GM21717 (cell line): ENCODE data around the gene CUL7.
"Not testable (repeated sequence)": the region's sequence is repeated elsewhere in the genome, so short reads cannot be mapped to it uniquely, and the experiment has no call there.

ENCODE experiments used
- ATAC-seq: cut with Tn5 transposase; IDR thresholded peaks from one replicate; pipeline ENCODE4 v1.9.1; 2021; ENCODE audit warnings: mild to moderate bottlenecking, moderate library complexity; ENCODE audit not compliant: unreplicated experiment

The CUL7 gene

GRCh38 chr6:43053545-43054205 is at the start of gene CUL7:
Gene CUL7, minus strand, starts transcription at chr6:43053851. Its CDS starts 1,063 bp downstream, at chr6:43052788.
- ATAC-seq: peak; percentile 43

GRCh38 chr6:43101497-43101896 is 47.8 kb upstream of the CUL7 start:
- no peak for ATAC-seq

DNA sequence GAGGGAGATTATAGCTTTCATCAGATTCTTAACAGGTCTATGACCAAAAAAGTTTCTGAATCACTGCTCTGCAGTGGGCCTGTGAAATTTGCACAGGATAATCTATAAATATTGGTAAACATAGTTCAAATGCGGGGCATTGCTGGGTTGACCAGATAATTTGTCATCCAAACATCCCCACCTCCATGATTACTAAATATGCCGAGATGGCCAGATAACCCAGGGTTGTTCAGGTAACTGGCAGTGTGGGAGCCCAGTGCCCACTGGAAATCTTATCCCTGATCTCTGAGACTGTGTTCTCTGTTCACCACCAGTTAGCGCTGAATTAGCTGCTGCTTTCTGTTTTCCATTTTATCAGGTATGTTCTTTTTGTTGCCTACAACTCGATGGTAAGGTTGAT is 43.9 kb upstream of the CUL7 start:
- no peak for ATAC-seq

DNA sequence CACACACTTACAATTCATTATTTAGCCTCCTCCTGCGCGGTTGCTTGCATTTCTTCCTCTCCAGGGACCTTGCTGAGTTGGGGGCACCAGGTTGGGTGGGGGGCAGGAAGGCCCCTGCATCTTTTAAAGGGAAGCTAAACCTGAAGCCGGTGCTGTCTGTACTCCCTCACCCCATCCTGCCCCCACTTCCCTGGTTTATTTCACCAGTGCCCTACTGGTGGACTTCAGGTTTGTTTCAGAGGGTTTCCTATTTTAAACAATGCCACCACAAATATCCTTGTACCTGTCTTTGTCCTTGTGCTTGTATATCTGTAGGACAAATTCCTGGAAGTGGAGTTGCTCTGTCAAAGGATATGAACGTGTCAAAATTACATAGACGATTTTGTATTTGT is 43.4 kb upstream of the CUL7 start:
- no peak for ATAC-seq

DNA sequence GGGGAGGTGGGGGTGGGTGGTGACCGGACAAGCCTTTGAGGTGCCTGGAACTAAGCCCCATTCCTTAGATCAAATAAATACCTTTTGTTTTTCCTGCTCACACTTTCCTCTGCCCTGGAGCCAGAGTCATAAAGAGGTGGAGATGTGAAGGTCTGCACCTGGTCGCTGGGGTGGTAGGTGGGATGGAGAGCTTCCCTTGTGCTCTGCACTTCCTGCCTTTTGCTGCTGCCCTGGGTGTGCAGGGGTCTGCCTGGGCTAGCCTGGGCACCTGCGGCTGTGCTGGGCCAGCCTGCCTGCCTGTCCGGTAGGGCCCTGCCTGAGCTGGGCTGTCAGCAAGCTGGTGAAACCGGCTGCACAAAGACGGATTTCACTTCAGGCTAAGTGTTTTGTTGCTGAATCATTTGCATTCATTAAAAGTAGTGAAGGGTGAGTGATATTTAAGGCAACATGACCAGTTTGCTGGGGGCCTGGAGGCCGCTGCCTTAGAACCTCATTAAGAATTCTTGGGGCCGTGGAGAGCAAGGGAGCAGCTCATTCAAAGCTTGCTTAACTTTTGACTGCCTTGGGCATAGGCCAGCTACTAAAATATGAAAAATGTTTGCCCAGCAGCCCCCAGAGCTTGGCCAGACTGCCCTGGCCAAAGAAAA is 42.9 kb upstream of the CUL7 start:
- no peak for ATAC-seq

GRCh38 chr6:43095939-43096338 is 42.3 kb upstream of the CUL7 start:
- ATAC-seq: no peak

DNA sequence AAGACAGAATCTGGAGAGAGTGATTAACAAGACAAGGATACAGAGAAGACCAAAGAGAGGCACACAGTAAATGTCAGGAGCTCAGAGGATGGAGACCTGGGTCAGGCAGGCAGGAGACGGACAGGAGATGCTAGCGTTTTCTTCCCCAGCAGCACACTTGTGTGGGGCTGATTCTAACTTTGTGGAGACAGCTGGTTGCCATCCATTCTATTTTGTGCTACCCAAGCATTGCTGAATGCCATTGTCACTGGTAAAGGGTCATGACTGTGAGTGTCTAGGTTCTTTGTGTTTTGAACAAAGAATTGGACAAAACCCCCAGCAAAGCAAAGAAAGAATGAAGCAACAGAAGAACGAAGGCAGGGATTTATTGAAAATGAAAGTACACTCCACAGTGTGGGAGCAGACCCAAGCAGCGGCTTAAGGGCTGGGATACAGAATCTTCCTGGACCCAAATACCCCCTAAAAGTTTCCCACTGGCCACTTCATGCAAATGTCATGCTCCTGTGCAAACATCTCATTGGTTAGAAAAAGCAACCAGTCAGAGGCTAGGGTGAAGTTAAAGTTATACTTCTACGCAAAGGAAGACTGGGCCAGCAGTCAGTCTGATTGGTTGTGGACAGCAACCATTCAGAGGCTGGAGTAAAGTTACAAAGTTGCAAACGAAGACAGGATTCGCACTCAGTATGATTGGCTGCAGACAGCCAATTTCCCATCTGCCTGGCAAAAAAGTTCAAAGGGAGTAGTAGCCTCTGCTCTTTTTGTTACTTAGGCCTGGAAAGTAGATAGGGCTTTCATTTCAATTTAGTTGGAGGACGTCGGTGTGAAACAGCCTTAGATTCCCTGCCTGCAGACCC is 40.0 kb upstream of the CUL7 start:
- ATAC-seq: no peak

- no peak for ATAC-seq
Observed at GRCh38 chr6:43092635-43093034, 39.0 kb upstream of the CUL7 start.

- no peak for ATAC-seq
Observed at GRCh38 chr6:43091436-43091991, 37.9 kb upstream of the CUL7 start.

- no peak for ATAC-seq
Observed at GRCh38 chr6:43091020-43091419, 37.4 kb upstream of the CUL7 start.

DNA sequence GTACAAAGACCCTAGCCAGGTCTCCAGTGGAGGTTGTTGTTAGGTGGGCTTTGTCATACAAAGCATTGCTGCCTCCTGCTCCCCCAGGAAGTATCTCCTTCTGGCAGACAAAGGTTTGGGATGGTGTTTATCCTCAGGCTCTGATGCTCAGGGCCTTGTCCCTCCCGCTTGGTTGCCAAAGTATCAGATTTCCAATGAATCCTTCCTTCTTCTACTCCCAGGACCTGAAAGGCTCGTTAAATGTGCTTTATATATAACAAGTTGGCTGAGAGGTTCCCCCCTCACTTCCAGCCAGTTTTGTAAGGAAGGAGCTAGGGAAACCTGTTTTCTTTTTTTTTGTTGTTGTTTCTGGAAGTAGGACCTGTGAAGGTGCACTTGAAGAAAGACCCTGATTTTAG is 36.9 kb upstream of the CUL7 start:
- no peak for ATAC-seq

DNA sequence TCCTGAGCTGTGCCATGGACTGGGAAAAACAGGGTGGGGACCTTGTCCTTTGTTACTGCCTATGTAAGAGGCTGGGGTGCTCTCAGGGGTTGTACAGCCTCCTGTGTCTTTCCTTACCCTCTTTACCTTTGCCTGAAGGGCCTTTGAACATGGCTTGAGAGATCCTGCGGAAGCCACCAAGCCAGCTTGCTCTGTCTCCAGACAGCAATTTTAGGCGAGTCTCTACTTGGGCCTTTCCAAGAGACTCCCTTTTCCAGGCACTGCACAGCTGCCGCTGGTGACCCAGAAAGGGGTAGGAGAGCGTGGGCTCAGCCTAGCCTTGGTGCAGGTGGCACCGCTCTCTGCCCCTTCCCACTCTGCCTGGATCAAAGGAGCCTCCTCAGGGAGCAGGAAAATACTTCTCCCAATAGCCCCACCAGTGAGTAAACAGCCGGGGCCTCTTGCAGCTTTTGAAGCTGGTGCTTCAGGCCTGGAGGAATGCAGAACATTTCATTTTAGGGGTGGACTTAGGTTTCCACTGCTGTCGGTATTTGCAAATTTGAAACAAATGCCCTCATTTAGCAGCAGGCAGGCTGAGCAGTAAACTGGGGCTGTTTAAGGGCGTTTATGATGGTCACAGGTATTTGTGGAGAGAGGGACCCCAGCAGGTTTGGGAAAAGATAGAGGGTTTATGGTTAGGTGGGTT is 36.4 kb upstream of the CUL7 start:
- ATAC-seq: no peak

DNA sequence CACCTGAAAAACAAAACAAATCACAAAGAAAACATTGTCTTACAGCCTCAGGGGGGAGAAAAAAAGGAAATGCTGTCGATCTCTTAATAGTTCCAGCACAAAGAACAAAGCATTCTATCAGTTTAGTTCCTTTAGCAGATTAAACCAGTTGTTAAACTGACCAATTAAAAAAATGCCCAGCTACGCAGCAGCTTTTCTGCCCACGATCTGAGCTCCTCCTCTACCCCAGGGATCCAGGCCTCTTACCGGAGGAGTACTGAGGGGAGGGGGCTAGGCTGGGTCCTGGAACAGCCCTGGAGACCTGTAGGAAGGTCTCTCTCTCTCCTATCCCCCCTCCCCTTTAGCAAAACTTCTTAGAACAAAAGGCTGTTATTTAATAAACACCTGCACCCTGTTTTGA is 35.8 kb upstream of the CUL7 start:
- ATAC-seq: no peak

DNA sequence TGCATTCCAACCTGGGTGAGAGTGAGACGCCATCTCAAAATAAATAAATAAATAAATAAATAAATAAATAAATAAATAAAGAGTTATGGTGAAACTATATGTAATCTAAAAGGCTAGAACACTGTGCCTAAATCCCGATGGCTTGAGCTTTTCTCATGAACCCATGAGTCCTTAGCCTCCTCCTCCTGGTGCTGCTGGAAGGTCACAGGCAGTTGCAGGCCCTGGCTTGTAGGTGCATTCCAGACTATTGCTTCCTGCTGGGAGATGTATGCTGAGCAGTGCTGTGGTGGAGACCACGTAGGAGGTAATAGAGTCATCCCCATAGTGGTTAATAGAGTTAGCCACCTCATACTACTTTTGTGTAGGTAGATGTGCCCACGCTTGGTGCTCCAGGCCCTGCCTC is 35.0 kb upstream of the CUL7 start:
- ATAC-seq: no peak

DNA sequence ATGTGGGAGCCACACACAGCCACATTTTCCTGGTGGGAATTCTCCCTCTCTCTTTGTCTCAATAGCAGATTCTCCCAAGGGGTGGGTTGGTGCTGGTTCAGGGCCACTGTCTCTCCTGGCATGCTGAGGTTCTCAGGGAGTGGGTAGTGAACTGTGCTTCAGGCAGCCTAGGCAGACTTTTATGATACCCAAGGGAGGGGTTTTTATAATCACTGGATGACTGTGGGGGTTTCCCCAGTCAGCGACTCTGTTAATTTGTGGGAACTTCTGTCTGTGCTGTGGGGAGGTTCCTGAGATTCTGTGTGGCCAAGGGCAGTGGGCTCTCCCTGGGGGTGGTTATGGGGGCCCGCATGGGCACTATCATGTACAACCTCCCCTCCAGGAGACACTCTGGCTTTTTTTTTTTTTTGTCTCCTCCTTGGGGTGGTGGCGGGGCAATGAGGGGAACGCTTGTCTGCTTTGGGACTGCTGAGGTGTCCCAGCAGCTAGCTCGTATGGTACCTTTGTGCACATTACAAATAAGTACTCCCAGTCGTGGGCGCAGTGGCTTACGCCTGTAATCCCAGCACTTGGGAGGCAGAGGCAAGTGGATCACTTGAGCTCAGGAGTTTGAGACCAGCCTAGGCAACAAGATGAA is 32.5 kb upstream of the CUL7 start:
- no peak for ATAC-seq

DNA sequence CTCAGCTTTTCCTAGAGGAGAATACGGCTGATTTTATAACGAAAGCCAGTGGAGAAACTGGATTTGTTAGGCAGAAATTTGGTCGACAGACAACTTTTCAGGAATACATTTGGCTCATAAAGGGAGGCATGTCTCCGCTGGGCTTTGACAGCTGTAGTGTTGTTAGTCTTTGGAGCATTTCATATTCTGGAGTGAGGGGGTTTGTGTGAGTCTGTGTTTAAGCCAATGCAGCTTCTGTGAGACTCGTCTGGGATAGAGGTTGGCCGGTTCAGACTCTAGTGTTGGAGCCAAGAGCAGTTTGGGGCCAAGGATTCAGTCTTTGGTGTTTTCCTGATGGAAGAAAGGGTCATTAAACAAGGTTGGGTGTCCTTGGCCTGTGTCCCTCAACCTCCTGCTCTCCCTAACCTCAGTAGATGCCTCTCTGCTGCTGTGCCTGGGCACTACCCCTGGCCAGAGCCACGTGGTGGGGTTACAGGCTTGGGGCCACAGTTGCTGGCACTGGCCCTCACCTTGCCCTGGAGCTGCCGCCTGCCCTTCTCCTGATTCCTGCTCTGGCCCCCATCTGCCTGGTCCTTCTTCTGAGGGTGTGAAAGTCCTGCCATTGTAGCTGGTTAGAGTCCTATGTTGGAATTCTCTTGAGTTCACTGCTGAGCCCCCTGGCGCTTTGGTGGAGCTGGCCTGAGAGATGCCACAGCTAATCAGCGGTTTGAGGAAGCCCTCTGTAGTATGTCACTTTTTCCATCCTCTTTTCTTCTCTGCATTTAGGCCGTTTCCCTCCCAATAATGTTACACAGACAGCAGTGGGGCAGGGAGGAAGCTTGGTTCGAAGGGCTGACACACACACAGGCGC is 29.4 kb upstream of the CUL7 start:
- no peak for ATAC-seq

DNA sequence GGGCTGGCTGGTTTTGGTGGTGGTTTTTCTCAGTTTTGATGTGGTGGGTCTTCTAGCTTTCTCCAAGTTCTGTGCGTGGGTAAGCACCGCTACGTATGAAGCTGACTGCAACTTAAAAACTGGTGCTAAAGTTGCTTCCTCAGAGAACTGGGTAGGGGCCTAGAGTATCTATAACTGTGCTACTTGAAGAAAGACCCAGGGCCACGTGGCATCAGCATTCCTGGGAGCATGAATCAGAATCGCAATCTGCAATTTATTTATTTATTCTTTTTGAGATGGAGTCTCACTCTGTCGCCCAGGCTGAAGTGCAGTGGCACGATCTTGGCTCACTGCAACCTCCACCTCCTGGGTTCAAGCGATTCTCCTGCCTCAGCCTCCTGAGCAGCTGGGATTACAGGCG is 28.3 kb upstream of the CUL7 start:
- not testable (repeated sequence) for ATAC-seq

GRCh38 chr6:43081043-43081442 is 27.4 kb upstream of the CUL7 start:
- no peak for ATAC-seq

DNA sequence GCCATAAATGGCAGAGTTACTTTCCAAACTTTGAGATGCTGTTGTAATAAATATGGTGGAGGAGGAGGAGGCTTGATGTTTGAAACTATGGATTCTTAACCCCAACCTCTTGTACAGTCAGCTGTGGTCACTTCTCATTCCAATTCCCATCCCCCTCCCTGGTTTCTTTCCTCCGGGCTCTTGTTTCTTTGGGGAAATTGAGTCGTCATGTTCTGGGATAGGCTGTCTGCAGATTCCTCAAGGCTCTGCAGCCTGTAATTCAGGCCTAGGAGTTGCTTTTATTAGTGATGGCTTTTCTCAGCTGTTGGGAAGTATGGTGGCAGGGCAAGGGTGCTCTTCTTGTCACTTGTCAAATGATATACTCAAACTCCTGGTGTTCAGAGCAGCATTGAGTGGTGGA is 25.0 kb upstream of the CUL7 start:
- ATAC-seq: no peak
